Activated naive CD4-positive, alpha-beta T cell treated with anti-CD3 and anti-CD28 coated beads for 36 hours (primary cell): Measurements from ENCODE around the gene PHOX2B. TPM values are rescaled to one million over a fixed set of nuclear protein-coding genes. Genes with fewer than 3 reads are reported as not detected.

ENCODE experiments used
- total RNA-seq, 2 experiments: library from RNA; stranded (reverse); gene quantifications; one replicate each; pipeline ENCODE4 v1.2.3, GENCODE V29; 2021

The PHOX2B gene
- total RNA-seq, 2 experiments from 2014 or later: not detected

Other genes with a start within 250 kb of the PHOX2B start
- not detected for gene LIMCH1, start 210.6 kb downstream of the PHOX2B start, total RNA-seq
- gene TMEM33, start 186.7 kb upstream of the PHOX2B start, total RNA-seq: 10 to 100 TPM; 33.9 to 34.6 TPM
- under 1 TPM; 0.12 TPM for gene DCAF4L1, start 233.0 kb upstream of the PHOX2B start, total RNA-seq
- gene SLC30A9, start 241.8 kb upstream of the PHOX2B start, total RNA-seq: 10 to 100 TPM; 36.2 to 36.3 TPM